ENCODE measurements around the gene ZNF738. TPM values are rescaled to one million over a fixed set of nuclear protein-coding genes. Genes with fewer than 3 reads are reported as not detected.
"Not testable (repeated sequence)": the region's sequence is repeated elsewhere in the genome, so short reads cannot be mapped to it uniquely, and the experiment has no call there.

Gene ZNF738
- total RNA-seq (2014; rRNA removed; shearing (Covaris generic)): 4.9 and 11.2 TPM in 2 replicates

DNA sequence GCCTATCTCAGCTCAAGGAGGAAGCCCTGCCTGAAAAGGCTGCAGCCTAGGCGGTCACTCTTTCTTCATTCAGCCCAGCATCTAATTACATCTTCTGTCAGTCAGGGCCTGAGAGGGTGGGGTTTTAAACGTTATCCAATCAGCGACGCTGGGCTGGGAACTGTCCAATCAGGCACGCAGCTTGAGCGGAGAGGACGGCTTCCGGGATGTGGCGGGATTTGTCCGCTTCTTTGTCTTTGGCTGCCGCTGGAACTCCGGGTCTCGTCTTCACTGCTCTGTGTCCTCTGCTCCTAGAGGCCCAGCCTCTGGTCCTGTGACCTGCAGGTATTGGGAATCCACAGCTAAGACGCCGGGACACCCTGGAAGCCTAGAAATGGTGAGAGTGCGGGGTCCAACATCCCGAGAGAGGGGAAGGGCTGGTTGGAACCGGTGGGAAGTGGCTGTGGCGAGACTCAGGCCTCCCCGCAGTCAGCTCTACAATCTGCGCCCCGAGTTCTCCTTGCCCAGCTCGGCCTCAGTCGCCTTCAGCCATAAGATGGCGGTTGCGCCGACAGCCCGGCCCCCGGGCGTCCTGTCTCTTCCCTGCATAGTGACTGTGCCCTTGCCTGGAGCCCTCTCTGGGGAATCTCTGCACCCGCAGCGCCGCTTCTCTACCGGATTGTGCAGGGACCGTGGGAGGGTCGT, at the start of gene ZNF738:
TSS of gene ZNF738 (plus strand) at position 233 of the 684 bp plus-strand sequence. CDS start at position 374, 141 bp downstream.
- peak; percentile 89 for DNase-seq (ENCODE audit: low spot score)

DNA sequence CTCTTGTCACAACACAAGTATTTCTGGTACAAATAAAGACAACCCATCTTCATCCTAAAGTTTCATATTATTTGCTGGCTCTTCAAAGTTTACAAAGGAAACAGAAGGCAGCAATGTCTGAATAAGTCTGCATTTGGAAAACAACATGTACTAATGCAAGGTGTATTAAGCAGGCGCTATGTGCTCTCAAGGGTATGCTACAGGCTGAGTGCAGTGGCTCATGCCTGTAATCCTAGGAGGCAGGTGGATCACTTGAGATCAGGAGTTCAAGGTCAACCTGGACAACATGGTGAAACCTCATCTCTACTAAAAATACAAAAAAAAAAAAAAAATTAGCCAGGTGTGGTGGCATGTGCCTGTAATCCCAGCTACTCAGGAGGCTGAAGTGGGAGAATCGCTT, 46.0 kb upstream of the ZNF738 start:
- DNase-seq (ENCODE audit: low spot score): not testable (repeated sequence)

DNA sequence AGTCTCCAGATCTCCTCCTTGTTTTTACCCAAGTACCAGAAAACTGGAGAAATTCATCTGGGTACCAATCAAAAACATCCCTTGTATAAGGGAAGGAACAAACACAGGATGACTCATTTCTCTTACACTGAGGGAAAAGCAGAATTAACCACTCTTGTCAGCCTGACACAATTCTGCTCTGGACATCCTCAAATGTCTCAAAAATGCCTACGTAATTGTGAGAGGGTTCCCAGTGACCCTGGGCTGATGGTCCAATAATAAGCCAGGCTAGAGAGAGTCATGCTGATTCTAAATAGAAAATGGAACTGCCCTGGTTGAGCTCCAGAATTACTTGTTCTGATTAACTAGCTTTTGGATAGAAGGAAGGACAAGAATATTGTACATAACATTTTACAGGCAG, 44.1 kb upstream of the ZNF738 start:
- DNase-seq (ENCODE audit: low spot score): no peak

DNA sequence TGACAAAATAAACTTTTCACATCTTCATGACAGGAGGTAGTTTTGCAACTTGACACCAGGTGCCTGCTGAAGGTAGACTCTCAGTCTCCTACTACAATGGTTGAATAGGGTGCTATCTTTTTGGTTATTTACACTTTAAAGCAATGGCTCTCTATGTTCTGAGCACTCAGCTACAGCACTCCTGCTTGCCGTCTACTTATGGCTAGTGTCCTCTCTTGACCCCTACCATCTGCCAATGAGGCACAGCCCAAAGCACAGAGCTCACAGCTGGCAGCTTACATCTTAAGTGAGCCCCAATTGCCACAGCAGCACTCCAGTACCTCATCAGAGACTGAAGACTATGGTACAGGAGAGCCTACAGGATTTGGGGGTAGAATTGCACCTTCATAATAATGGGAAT, 41.0 kb upstream of the ZNF738 start:
- DNase-seq (ENCODE audit: low spot score): no peak

DNA sequence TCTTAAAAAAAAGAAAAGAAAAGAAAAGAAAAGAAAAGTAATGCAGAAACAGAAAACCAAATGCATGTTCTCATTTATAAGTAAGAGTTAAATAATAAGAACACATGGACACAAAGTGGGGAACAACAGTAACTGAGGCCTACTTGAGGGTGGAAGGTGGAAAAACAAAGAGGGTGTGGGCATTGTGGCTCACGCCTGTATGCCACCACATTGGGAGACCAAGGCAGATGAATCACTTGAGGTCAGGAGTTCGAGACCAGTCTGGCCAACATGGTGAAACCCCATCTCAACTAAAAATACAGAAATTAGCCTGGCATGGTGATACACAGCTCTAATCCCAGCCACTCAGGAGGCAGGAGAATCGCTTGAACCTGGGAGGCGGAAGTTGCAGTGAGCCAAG, 37.7 kb upstream of the ZNF738 start:
- no peak for DNase-seq (ENCODE audit: low spot score)

DNA sequence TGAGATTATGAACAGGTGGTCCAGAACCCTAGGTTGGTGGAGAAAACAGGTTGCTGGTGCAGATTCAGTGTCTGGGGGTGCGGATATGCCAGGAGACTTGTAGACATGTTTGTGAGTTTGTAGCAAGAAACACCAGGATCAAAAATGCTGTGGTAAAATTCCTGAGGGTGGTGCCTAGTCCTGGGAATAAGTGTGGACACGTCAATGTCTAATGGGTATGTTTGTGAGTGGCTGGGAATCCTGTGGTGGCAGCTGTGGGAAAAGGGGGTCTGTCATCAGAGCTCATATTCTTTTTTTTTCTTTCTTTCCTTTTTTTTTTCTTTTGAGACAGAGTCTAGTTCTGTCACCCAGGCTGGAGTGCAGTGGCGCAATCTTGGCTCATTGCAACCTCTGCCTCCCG, 36.8 kb upstream of the ZNF738 start:
- DNase-seq (ENCODE audit: low spot score): peak; percentile 45

DNA sequence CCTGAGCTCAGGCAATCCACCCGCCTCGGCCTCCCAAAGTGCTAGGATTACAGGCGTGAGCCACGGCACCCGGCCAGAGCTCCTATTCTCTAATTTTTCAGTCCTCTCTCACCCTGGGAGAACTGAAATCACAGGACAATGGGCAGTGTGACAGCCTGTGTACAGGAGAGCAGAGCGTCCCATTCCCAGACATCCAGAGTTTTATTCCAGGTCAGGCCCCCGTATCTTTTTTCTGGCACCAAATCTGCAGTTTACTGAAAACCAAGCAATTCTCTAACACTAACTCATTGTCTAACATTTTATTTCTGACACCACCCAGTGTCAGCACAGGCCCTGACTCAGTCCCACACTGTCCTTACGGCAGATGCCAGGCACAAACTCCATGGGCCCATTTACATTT, 36.3 kb upstream of the ZNF738 start:
- DNase-seq (ENCODE audit: low spot score): no peak

DNA sequence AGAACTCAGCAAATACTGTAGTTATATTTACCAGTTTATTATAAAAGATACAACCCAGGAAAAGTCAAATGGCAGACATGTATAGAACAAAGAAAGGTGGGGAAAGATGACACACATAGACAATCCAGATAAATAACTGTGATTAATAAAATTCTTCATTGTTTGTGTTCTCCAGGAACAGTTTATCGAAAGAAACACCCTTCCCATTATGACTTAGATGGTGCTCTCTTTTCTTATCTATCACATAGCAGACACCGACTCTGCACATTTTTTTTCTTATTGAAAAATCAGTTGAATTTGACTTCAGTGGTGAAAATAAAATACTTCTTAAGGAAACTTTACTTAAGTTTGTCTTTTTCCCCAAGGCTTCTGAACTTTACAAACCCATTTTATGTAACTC, 35.8 kb upstream of the ZNF738 start:
- no peak for DNase-seq (ENCODE audit: low spot score)

DNA sequence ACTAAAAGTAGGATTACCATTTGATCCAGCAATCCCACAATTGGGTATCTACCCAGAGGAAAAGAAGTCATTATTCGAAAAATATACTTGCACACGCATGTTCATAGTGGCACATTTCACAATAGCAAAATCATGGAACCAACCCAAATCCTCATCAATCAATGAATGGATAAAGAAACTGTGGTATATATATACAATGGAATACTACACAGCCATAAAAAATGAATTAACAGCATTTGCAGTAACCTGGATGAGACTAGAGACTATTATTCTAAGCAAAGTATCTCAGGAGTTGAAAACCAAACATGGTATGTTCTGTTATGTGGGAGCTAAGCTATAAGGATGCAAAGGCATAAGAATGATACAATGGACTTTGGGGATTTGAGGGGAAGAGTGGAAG, 32.6 kb upstream of the ZNF738 start:
- no peak for DNase-seq (ENCODE audit: low spot score)

DNA sequence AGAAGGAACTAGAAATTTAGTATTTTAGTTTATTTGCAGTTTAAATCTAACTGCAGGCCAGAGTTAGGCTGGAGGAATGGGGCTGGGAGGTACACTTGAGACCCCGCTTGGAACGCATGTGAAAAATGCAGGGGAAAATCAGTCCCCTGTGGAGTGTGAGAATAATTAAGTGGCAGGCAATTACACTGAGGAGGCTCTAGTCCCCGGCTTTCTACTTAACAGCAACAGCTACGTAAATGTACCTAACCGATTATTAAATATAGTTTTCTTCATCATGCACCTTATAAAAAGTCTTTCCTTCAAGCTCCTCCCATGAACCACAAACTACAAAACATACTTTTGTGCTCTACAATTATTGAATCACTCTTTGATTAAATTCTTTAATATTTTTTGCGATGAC, 30.4 kb upstream of the ZNF738 start:
- DNase-seq (ENCODE audit: low spot score): no peak

DNA sequence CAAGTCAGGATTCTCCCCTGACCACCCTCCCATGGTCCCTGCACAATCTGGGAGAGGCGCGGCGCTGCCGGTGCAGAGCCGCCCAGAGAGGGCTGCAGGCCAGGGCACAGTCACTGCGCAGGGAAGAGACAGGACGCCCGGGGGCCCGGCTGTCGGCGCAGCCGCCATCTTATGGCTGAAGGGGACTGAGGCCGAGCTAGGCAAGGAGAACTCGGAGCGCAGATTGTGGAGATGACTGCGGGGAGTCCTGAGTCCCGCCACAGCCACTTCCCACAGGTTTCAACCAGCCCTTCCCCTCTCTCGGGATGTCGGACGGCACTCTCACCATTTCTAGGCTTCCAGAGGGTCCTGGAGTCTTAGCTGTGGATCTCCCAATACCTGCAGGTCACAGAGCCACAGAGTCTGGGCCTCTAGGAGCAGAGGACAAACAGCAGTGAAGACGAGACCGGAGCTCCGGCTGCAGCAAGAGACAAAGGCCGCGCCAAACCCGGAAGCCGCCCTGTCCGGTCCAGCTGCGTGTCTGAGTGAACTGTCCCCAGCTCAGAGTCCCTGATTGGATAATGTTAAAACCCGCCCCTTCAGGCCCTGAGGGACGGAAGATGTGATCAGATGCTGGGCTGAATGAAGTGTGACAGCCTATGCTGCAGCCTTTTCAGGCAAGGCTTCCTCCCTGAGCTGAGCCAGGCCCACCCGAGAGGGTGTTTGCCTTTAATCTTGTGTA, 29.8 kb upstream of the ZNF738 start, which contains the start of gene ZNF708:
TSS of gene ZNF708 (minus strand) at position 526 of the 721 bp plus-strand sequence. CDS start at position 328, 198 bp downstream.
- DNase-seq (ENCODE audit: low spot score): peak; percentile 95

DNA sequence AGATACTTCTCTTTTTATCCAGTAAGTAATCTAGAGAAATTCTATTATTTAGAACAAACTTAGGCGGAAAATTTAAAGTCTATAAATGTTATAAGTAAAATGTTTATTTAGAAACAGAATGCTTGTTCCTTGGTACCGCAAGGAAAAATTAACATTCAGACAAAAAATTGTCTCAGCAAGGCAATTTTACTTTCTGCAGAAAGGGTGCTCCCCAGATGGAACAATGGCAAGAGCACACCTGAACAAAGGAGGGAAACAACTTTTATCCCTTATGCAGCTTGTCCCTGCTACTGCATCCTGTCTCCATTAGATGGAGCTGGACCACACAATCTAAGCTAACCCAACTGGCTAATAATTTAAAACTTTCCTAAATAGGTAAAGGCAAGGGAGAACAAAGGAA, 23.1 kb upstream of the ZNF738 start:
- DNase-seq (ENCODE audit: low spot score): no peak

DNA sequence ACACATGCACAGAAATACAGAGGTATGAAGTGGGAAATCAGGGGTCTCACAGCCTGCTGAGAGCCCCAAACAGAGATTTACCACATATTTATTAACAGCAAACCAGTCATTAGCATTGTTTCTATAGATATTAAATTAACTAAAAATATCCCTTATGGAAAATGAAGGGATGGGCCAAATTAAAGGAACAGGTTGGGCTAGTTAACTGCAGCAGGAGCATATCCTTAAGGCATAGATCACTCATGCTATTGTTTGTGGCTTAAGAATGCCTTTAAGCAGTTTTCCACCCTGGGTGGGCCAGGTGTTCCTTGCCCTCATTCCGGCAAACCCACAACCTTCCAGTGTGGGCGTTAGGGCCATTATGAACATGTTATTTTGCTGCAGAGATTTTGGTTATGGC, 14.0 kb upstream of the ZNF738 start:
- DNase-seq (ENCODE audit: low spot score): not testable (repeated sequence)

DNA sequence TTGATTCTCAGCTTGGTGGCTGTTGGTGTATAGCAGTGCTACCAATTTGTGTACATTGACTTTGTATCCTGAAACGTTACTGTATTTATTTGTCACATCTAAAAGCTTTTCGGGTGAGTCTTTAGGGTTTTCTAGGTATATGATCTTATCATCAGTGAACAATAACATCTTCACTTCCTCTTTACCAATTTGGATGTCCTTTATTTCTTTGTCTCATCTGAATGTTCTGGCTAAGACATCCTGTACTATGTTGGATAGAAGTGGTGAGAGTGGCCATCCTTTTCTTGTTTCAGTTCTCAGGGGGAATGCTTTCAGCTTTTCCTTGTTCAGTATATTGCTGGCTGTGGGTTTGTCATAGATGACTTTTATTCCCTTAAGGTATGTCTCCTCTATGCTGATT, 6.0 kb upstream of the ZNF738 start:
- no peak for DNase-seq (ENCODE audit: low spot score)

DNA sequence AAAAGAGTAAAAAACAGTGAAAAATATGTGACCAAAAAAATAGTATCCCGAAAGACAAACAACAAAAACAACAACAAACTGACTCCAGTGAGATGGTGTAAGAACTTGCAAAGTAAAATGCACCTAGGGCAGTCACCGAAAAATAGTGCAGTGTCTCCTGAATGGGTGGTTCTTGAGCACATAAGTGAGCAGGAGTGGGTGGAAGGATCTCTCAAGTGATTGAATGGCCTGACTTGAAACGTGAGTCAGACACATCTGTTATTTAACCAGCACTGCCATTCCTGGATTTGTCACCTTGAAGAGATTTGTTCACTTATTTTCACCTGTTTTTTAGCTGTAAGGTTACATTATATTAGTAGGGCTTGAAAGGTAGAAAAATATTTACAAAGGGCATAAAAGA, 3.5 kb downstream of the ZNF738 start:
- DNase-seq (ENCODE audit: low spot score): no peak

DNA sequence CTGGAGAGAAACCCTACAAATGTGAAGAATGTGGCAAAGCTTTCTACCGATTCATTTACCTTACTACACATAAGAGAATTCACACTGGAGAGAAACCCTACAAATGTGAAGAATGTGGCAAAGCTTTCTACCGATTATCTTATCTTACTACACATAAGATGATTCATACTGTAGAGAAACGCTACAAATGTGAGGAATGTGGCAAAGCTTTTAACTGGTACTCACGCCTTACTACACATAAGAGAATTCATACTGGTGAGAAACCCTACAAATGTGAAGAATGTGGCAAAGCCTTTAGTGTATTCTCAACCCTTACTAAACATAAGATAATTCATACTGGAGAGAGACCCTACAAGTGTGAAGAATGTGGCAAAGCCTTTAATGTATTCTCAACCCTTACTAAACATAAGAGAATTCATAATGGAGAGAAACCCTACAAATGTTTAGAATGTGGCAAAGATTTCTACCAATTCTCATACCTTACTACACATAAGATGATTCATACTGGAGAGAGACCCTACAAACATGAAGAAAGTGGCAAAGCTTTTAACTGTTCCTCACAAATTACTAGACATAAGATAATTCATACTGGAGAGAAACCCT, 25.3 kb downstream of the ZNF738 start:
- no peak for DNase-seq (ENCODE audit: low spot score)

DNA sequence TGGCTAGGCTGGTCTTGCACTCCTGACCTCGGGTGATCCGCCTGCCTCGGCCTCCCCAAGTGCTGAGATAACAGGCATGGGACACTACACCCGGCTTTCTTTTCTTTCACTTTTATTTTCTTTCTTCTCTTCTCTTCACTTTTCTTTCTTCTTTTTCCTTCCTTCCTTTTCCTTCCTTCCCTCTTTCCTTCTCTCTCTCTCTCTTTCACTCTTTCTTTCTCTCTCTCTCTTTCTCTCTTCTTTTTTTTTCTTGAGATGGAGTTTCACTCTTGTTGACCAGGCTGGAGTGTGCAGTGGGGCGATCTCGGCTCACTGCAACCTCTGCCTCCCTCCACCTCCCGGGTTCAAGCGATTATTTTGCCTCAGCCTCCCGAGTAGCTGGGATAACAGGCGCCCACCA, 37.3 kb downstream of the ZNF738 start:
- no peak for DNase-seq (ENCODE audit: low spot score)

DNA sequence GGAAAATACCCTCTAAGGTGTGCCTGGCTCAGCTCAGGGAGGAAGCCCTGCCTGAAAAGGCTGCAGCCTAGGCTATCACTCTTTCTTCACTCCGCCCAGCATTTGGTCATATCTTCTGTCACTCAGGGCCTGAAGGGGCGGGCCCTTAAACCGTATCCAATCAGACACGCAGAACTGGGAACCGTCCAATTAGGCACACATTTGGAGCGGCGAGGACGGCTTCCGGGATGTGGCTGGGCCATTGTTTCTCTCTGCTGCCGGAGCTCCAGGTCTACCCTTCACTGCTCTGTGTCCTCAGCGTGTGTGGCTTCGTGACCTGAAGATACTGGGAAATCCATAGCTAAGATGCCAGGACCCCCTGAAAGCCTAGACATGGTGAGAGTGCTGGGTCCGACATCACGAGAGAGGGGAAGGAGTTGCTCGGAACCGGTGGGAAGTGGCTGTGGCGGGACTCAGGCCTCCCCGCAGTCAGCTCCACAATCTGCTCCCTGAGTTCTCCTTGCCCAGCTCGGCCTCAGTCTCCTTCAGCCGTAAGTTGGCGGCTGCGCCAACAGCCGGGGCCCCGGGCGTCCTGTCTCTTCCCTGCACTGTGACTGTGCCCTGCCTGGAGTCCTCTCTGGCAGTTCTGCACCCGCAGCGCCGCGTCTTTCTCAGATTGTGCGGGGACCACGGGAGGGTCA, 38.2 kb downstream of the ZNF738 start, which contains the start of gene ZNF493:
TSS of gene ZNF493 (plus strand) at position 241 of the 680 bp plus-strand sequence. CDS start at position 346, 105 bp downstream.
- DNase-seq (ENCODE audit: low spot score): peak; percentile 95

DNA sequence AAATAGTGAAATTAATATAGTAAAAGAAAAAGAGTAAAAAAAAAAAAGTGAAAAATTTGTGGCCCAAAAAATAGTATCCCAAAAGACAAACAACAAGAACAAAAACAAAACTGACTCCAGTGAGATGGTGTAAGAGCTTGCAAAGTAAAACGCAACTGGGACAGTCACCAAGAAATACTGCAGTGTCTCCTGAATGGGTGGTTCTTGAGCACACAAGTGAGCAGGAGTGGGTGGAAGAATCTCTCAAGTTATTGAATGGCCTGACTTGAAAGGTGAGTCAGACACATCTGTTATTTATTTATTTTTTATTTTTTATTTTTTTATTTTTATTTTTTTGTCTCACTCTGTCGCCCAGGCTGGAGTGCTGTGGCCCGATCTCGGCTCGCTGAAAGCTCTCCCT, 40.1 kb downstream of the ZNF738 start:
- no peak for DNase-seq (ENCODE audit: low spot score)

DNA sequence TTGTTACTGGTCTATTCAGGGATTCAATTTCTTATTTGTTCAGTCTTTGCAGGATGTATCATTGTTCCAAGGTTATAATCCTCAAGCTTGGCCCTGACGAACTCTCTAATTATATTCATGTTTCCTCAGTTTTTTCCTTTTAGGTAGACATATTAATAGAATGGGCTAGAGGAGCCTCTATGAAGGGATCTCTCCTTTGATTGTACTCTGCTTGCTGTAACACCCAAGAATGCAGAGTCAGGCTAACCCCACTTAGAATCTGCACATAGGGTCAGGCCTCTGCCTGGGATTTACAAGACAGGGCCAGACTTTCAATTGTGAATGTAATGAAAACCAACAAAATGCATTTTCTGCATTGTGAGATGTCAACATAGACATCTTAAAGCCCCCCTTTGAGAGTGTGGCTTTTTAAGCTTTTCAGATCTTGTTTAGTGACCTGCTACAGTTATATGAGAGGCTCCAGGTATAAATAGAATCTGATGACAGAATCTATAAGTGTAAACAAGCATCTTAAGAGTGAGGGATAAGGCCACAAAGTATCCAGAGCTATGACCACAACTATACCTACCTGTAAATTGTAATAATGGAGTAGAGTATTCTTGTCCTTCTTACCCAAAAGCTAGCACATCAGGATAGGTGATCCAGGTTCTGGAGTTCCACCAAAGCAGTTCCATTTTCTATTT, 43.6 kb downstream of the ZNF738 start:
- no peak for DNase-seq (ENCODE audit: low spot score)

DNA sequence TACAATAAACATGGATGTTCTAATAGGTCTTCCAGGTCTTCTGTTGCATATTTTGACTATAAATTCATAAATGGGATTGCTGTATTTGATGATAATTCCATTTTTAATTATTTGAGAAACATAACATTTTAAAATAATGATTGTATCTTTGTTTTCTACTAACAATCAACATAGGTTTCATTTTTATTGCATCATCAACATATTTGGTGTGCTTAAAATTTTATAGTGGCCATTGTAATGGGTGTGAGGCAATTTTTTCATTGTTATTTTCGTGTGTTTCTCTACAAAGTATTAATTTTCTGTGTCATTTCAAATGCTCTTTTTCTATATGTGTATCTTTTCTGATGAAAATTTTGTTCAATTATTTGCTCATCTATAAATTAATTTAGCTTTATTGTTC, 51.4 kb downstream of the ZNF738 start:
- no peak for DNase-seq (ENCODE audit: low spot score)

DNA sequence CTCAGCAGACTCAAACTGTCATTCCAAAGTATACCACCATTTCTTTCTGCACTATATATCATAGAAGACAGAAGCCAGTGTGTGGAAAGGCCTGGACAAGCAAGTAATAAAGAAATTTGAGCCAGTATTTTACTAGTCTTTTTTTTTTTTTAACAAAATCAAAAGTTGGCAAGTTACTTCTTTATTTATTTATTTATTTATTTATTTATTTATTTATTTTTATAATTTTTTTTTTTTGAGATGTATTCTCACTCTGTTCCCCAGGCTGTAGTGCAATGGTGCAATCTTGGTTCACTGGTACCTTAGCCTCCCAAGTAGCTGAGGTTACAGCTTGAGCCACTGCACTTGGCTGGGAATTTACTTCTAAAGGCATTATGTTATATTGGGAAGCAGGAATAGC, 63.4 kb downstream of the ZNF738 start:
- no peak for DNase-seq (ENCODE audit: low spot score)

All from A172 (cell line).